GM18861 (cell line): Measurements from ENCODE around the gene CD70.
"Not testable (repeated sequence)": the region's sequence is repeated elsewhere in the genome, so short reads cannot be mapped to it uniquely, and the experiment has no call there.

Experiments used
- ATAC-seq: cut with Tn5 transposase; IDR thresholded peaks from one replicate; pipeline ENCODE4 v1.9.1; 2021; ENCODE audit not compliant: unreplicated experiment

CD70 gene

DNA sequence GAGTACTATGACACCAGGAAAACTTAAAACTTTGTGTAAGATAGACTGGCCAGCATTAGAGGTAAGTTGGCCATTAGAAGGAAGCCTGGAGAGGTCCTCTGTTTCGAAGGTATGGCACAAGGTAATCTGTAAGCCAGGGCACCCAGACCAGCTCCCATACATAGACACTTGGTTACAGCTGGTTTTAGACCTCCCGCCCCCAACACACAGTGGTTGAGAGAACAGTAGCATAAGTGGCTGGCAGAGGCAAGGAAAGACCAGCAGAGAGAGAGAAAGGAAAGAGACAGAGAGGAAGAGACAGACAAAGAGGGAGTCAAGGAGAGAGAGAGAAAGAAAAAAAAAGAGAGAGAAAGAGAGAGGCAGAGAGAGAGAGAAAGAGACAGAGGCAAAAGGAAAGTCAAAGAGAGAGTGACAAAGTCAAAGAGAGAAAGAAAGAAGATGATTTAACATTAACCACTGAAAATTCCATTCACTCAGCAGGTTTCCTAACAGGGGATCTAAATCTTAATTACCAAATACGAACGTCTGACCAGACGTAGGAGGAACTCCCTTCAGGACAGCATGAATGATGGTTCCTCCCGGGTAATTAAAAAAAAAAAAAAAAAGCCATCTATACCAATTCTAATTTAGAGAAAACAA, 7.4 kb upstream of the CD70 start:
- ATAC-seq = not testable (repeated sequence)

DNA sequence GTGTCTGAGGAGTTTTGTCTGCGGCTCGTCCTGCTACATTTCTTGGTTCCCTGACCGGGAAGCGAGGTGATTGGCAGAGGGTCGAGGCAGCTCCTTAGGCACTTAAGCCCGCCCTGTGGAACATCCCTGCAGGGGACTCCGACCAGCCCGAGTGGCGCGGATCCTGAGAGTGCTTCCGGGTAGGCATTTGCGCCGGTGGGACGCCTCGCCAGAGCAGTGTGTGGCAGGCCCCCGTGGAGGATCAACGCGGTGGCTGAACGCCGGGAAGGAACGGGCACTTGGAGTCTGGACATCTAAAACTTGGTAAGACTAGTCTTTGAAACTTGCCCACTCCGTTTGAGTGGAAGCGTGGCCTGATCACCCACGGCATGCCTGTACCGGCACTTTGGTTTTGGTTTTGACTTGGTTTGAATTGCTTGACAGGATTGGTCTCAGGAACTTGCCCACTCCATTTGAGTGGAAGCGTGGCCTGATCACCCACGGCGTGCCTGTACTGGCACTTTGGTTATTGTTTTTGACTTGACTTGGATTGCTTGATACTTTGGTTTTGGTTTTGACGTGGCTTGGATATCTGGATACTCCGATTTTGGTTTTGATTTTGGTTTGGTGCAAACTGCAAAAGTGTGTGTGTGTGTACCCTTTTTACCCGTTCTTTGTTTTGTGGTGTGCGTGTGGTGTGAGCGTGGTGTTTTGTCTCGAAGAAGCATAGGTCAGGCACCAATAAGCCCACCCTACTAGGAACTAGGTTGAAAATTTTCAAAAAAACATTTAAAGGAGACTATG, 6.7 kb upstream of the CD70 start:
- ATAC-seq = not testable (repeated sequence)

GRCh38 chr19:6596621-6597020, 5.7 kb upstream of the CD70 start:
- ATAC-seq = no peak

DNA sequence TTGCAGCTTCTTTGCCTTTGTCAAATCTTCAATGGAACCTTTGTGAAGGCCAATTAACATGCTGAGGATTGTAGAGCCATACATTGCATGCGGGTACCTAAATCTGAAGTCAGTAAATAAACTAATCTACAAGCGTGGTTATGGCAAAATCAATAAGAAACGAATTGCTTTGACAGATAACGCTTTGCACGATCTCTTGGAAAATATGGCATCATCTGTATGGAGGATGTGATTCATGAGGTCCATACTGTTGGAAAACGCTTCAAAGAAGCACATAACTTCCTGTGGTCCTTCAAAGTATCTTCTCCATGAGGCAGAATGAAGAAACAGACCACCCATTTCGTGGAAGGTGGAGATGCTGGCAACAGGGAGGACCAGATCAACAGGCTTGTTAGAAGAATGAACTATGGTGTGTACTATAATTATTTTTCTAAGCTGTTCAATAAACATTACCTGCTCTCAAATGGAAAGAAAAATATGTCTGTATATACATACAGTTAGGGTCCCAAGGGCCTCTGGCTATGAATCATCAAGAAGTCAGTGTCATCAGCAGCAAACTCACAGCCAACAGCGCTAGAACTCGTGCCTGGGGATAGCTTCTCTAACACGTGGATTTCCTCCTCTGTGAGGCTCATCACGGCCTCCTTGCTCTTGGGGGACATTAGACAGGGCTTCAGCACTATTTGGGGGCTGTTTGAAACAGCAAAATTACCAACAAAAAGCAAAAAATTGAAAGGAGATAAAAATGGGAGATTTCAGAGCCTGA, 2.9 kb upstream of the CD70 start:
- ATAC-seq = no peak

DNA sequence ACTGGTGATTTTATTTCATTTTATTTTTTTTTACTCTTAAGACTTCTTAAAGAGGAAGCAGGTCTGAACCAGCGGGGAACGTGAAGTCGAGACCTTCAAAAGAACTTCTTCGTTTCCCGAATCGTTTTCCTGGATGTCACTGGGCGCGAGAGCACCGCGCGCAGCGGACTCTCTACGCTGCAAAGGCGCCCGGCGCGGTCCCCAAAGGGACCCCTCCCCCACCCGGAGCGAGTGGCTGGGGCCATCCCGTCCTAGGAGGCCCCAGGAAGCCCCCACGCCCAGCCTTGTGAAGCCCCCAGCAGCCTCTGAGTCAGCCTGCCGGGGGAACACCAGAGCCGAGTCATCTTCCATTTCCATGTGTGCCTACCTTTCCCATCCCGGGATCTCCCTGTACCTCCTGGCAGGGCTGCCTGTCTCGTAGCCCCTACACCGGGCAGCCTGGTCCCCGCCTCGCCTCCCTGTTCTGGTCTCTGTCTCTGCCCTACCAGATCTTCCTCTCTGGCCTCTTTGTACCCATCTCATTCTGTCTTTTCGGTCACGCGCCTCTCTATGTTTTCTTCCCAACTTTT, 608 bp downstream of the CD70 start:
- no peak for ATAC-seq

- ATAC-seq = no peak
Observed at GRCh38 chr19:6589711-6590257, 1.2 kb downstream of the CD70 start.

- no peak for ATAC-seq
Observed at GRCh38 chr19:6588508-6589345, 2.2 kb downstream of the CD70 start.

DNA sequence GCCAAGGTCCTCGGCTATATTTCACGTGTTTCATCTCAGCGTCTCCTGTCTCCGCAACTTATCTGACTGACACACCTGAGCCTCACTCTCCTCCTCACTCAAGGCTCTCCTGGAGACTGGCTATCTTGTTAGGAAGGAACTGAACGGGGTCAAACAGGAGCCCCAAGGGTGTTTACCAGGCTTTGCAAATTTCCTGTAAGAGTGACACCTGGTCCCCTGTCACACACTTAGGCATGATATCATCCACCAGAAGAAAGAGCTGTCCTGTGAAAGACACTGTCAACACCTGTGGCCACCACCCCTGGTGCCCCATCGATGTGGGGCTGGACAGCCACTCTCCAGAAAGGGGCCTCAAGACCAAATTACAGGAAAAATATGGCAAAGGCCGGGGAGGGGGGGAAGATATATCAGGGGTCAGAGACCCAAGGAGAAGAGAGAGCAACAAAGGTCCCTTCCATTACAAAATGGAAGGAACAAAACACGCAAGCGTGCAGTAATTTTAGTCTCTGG, 2.9 kb downstream of the CD70 start:
- ATAC-seq = no peak

DNA sequence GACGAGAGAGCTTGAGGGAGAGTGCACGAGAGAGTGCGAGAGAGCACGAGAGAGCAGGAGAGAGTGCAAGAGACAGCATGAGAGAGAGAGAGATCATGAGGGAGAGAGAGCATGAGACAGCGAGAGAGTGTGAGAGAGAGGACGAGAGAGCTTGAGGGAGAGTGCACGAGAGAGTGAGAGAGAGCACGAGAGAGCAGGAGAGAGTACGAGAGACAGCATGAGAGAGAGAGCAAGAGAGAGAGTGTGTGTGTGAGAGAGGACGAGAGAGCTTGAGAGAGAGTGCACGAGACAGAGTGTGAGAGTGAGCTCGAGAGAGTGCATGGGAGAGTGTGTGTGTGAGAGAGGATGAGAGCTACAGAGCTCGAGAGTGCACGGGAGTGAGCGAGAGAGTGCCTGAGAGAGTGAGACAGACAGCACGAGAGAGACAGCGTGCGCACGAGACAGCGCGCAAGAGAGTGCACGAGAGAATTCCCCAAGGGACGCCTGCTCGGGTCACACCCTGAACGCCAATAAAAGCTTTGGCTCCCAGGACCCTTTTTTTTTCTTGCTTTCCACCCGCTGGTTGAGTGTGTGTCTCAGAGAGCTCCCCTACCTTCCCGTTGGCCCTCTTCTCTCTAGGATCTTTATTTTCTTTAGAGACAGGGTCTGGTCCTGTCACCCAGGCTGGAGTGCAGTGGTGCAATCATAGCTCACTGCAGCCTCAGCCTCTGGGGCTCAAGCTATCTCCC, 3.7 kb downstream of the CD70 start:
- no peak for ATAC-seq

- no peak for ATAC-seq
Observed at GRCh38 chr19:6586726-6587092, 4.2 kb downstream of the CD70 start.

- no peak for ATAC-seq
Observed at GRCh38 chr19:6586056-6586455, 4.9 kb downstream of the CD70 start.

GRCh38 chr19:6582515-6583484, 8.2 kb downstream of the CD70 start:
- ATAC-seq = not testable (repeated sequence)

DNA sequence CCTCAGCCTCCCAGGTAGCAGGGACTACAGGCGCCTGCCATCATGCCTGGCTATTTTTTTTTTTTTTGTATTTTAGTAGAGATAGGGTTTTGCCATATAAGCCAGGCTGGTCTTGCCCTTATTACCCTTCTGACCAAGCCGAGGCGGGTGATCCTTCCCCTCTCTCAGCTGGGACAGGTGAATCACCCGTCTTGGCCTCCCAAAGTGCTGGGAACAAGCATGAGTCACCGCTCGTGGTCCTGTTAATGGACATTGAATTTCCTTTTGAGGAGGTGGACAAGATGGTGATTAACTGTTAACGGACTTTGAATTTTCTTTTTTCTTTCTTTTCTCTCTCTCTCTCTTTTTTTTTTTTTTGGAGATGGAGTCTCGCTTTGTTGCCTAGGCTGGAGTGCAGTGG, 10.6 kb downstream of the CD70 start:
- no peak for ATAC-seq

DNA sequence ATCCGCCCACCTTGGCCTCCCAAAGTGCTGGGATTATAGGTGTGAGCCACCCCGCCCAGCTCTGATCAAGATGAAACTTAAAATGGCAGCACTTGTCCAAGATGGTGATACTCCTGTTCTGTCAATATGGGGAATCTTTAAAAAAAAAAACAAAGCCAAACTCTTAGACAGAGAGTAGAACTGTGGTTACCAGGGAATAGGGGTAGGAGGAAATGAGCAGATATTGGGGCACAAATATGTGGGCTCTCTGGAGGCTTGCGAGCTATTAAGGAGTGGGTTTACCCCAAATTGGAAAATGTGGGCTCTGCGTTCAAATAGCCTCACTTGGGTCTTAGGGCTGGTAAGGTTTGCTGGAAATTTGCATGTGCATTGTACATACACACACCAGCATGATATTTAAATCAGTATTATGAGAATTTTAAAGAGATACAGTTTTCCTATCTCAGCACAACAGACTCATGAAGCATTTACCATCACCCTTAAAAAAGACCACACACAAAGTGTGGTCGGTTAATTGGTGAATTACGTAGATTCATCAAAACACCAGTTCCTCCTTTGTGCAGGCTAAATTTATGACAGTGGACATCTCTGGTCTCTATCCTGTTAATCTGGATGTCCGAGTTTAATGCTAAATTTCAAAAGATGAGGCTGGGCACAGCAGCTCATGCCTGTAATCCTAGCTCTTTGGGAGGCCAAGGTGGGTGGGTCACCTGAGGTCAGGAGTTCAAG, 11.3 kb downstream of the CD70 start:
- no peak for ATAC-seq

DNA sequence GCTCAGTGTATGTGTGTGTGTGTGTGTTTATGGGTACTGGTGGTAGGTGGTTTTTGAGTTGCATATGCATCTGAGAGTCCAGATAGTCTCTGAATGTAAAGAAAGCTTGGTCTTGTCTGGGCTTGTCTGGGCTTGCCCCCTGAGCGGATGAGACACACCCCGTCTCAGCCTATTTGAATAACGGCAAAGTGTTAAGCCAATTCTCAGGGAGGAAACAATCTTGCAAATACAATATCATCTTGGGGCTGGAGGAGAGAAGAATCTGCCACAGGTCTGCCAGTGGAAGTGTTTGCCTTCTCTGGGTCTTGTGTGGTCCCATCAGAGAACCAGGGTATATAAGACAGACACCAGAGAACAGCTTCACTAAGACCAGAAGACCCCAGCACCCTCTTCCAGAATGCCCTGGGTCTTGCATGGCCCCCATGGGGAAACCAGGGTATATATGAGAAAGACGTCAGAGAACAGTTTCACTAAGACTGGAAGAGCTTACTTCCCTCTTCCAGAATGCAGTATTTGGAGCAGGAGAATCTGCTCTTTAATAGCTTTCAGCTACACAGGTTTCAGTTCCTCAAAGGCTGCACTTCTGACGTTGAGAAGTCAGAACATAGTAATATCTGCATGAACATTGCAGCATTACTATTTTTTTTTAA, 13.3 kb downstream of the CD70 start:
- ATAC-seq = peak; percentile 68

DNA sequence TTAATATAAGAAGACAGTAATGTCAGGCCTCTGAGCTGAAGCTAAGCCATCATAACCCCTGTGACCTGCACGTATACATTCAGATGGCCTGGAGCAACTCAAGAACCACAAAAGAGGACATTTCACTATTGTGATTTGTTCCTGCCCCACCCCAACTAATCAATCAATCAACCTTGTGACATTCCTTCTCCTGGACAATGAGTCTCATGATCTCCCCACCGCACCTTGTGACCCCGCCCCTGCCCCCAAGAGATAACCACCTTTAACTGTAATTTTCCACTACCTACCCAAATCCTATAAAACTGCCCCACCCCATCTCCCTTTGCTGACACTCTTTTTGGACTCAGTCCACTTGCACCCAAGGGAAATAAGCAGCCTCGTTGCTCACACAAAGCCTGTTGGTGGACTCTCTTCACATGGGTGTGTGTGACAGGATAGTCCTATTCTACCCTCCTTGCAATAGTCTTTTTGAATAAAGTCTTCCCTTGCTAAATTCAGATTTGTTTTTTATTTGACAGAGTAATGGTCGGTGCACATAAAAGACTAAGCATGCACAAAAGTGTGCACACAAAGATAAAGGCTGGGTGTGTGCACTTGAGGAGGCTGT, 14.0 kb downstream of the CD70 start:
- ATAC-seq = no peak

- ATAC-seq = no peak
Observed at GRCh38 chr19:6573350-6573749, 17.6 kb downstream of the CD70 start.
